ENCODE measurements around the gene MICAL2. TPM values are rescaled to one million over a fixed set of nuclear protein-coding genes. Genes with fewer than 3 reads are reported as not detected.

The MICAL2 gene
- total RNA-seq, 1 donor from 2014 or later, result 140 TPM

DNA sequence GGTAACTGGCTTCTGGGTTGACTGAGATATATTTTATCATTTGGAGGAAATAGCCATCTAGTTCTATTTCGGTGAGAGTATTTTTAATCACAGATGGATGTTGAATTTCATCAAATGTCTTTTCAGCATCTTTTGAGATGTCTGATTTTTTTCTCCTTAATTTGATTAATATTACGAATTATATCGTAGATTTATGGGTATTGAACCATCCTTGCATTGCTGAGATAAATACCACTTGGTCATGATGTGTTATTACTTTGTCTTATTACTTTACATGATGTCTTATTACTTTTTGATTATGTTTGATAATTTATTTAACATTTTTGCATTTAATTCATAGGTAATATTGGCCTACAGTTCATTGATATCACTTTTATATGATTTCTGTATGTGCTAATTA, 188.2 kb downstream of the MICAL2 start:
- DNase-seq (ENCODE audit: low read depth in 2 of 2), result no peak

DNA sequence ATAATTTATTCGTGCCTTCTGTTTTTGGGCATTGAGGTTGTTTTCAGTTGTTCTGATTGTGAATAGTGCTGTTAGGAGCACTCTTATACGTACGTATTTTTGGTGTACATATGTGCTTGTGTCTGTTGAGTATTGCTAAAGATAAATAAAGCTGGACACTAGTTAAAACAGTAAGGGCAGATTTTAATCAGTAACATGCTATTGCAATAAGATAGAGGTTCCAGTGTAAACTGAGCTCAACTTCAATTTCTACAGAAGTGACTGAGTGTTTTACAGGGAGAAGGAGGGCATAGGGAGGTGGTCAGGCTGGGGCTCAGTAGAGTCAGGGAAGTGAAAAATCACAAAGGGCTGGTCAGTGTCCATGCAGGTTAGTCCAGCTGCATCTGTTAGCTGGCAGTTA, 191.0 kb downstream of the MICAL2 start:
- no peak for DNase-seq (ENCODE audit: low read depth in 2 of 2)

DNA sequence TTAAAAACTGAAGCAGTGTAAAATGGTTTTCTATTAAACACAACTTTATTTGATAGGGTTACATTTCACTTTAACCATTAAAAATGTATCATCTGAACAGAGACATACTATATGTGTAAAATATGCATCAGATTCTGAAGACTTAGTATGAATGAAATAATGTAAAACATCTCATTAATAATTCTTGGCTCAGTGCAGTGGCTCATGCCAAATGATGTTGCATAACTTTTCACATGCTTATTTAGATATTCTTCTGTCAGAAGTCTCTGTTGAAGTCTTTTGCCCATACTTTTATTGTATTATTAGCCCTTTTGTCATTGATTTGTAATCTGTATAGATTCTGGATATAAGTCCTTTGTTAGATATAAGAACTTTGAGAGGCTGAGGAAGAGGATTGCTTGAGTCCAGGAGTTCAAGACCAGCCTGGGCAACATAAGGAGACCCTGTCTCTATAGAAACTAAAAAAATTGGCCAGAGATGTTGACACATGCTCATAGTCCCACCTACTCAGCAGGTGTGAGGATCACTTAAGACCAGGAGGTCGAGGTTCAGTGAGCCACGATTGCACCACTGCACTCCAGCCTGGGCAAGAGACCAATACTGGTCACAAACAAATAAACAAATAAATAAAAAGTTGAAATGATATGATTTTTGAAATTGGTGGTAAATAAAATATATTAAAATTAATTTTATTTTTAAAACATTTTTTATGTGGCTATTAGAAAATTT, 193.2 kb downstream of the MICAL2 start:
- DNase-seq (ENCODE audit: low read depth in 2 of 2), result no peak

DNA sequence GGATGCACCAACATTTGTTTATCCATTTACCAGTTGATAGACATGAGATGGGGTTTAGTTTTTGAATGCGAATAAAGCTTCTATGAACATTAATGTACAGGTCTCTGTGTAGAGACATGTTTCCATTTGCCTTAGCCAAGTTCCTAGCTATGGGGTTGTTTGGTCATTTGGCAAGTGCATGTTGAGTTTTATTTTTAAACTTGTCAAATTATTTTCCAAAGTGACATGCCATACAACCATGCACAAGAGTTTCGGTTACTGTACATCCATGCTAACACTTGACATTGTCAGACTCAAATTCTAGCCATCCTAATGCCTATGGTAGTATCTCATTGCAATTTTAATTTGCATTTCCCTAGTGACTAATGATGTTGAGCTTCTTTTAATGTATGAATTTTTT, 196.4 kb downstream of the MICAL2 start:
- DNase-seq (ENCODE audit: low read depth in 2 of 2), result peak in 1 of 2 donors; percentile 21

DNA sequence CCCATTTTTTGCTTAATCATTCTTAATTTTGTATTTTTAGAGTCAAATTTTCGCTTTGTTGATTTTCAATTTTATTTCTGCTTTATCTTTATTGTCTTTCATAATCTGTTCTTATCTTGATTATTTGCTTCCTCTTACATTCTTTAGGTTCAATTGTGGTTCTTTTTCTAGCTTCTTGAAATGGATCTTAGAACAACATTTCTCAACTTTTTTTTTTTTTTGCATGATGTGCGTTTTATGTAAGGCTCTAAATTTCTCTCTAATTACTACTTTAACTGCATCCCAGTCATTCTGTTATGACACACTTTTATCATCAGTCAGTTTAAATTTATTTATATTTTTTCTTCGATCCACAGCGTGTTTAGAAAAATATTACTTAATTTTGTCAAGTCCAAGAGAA, 201.7 kb downstream of the MICAL2 start:
- DNase-seq (ENCODE audit: low read depth in 2 of 2), result no peak

Other genes with a start within 250 kb of the MICAL2 start
- gene DKK3, start 102.0 kb upstream of the MICAL2 start, total RNA-seq, result 219 and 225 TPM in 2 replicates